GM12878 (cell line): ENCODE data around the gene SIN3A. TPM values are rescaled to one million over a fixed set of nuclear protein-coding genes. Genes with fewer than 3 reads are reported as not detected.

ENCODE experiments used
- BHLHE40 ChIP-seq, 2 experiments: fragments of 450-650 bp in 1 of 2; IDR thresholded peaks; 2 replicates each; pipeline ENCODE4 v1.6.1; 2011 to 2017; ENCODE audit warnings: low read depth in 2 of 2, borderline replicate concordance in 1 of 2, improper control_type of control experiment in 1 of 2, low read length in 1 of 2, mild to moderate bottlenecking in 1 of 2
- CBFB ChIP-seq: IDR thresholded peaks from 2 replicates; pipeline ENCODE4 v1.6.1; 2016; ENCODE audit warnings: antibody characterized with exemption, low read depth
- CHD2 ChIP-seq: IDR thresholded peaks from 2 replicates; pipeline ENCODE4 v1.6.1; 2011; ENCODE audit warnings: low read depth, low read length, improper control_type of control experiment, borderline replicate concordance
- E2F4 ChIP-seq: IDR thresholded peaks from 2 replicates; pipeline ENCODE4 v1.6.1; 2012; ENCODE audit warnings: low read depth, low read length, improper control_type of control experiment
- E4F1 ChIP-seq: fragments of 450-650 bp; IDR thresholded peaks from 2 replicates; pipeline ENCODE4 v1.6.1; 2018; ENCODE audit warnings: borderline replicate concordance, mild to moderate bottlenecking; ENCODE audit not compliant: partially characterized antibody
- EGR1 ChIP-seq, 2 experiments: IDR thresholded peaks; 1 replicate in 1 of 2; 2 replicates in 1 of 2; pipeline ENCODE4 v1.6.1; 2011 to 2012; ENCODE audit warnings: low read depth in 2 of 2, low read length in 2 of 2, borderline replicate concordance in 1 of 2, mild to moderate bottlenecking in 1 of 2, moderate library complexity in 1 of 2
- ELK1 ChIP-seq: IDR thresholded peaks from 2 replicates; pipeline ENCODE4 v1.6.1; 2012; ENCODE audit warnings: low read depth, low read length, improper control_type of control experiment
- EP300 ChIP-seq, 2 experiments: fragments of 150-350 bp in 1 of 2; IDR thresholded peaks; 2 replicates each; pipeline ENCODE4 v1.6.1; 2011 to 2012; ENCODE audit warnings: low read depth in 2 of 2, low read length in 2 of 2, borderline replicate concordance in 1 of 2, improper control_type of control experiment in 1 of 2, inconsistent platforms in 1 of 2; ENCODE audit not compliant: control insufficient read depth in 1 of 2
- FOS ChIP-seq: IDR thresholded peaks from 3 replicates; pipeline ENCODE4 v1.6.1; 2011; ENCODE audit warnings: borderline replicate concordance; ENCODE audit not compliant: insufficient read length; ENCODE audit errors: extremely low read depth
- IRF4 ChIP-seq: IDR thresholded peaks from 2 replicates; pipeline ENCODE4 v1.6.1; 2011; ENCODE audit warnings: low read depth, low read length
- NFYA ChIP-seq: IDR thresholded peaks from 2 replicates; pipeline ENCODE4 v1.6.1; 2011; ENCODE audit warnings: low read depth, mild to moderate bottlenecking, low read length, improper control_type of control experiment, borderline replicate concordance
- NKRF ChIP-seq: fragments of 450-650 bp; conservative IDR thresholded peaks from 2 replicates; pipeline ENCODE4 v1.6.1; 2017; ENCODE audit warnings: mild to moderate bottlenecking, moderate library complexity
- PBX3 ChIP-seq: IDR thresholded peaks from 2 replicates; pipeline ENCODE4 v1.6.1; 2011; ENCODE audit warnings: mild to moderate bottlenecking, low read depth, low read length, moderate library complexity; ENCODE audit not compliant: insufficient replicate concordance
- POLR2A ChIP-seq: IDR thresholded peaks from 2 replicates; pipeline ENCODE4 v1.6.1; 2011; ENCODE audit warnings: low read depth, mild to moderate bottlenecking, low read length
- RELA ChIP-seq: fragments of 450-650 bp; IDR thresholded peaks from 2 replicates; pipeline ENCODE4 v1.8.0; 2014; ENCODE audit warnings: borderline replicate concordance; ENCODE audit not compliant: partially characterized antibody
- RELB ChIP-seq: fragments of 450-650 bp; IDR thresholded peaks from 2 replicates; pipeline ENCODE4 v1.6.1; 2017; ENCODE audit warnings: low read depth, mild to moderate bottlenecking, moderate library complexity
- SIN3A ChIP-seq: IDR thresholded peaks from 2 replicates; pipeline ENCODE4 v1.6.1; 2012; ENCODE audit warnings: low read depth, low read length, improper control_type of control experiment
- YBX1 ChIP-seq: fragments of 450-650 bp; IDR thresholded peaks from 2 replicates; pipeline ENCODE4 v1.6.1; 2016; ENCODE audit warnings: antibody characterized with exemption
- ZBED1 ChIP-seq: IDR thresholded peaks from 2 replicates; pipeline ENCODE4 v1.6.1; 2016; ENCODE audit warnings: borderline replicate concordance
- polyA plus RNA-seq, 11 experiments: library from polyadenylated mRNA; depleted of rRNA in 4 of 11; unstranded in 6 of 11; stranded (reverse) in 5 of 11; fragments of >200 nt; fragmentation: Nextera tagmentation in 4 of 11; fragmentation: Illumina TruSeq in 1 of 11; extraction: Ambion mirVana in 4 of 11; extraction: Trizol in 1 of 11; gene quantifications; 1 replicate in 1 of 11; 2 replicates in 10 of 11; pipeline versions ENCODE4 v1.2.1 to v1.2.3, GENCODE V29; 2011 to 2016; ENCODE audit warnings: inconsistent platforms in 2 of 11, missing spikeins in 2 of 11, low read depth in 1 of 11
- total RNA-seq, 4 experiments: library from RNA; depleted of rRNA in 3 of 4; stranded (reverse); fragments of >200 nt in 3 of 4; fragmentation: Illumina TruSeq in 1 of 4; extraction: Trizol in 1 of 4; gene quantifications; 2 replicates each; pipeline versions ENCODE4 v1.2.1 to v1.2.3, GENCODE V29; 2013 to 2021

Gene SIN3A
- total and polyA plus RNA-seq, 10 of the 15 experiments (the other 5 are each of a cell fraction or from before 2014, with no cell fraction given), result 6.4 to 62.2 (median 29.2) TPM

- no peak for TF ChIP-seq NKRF
- no peak for TF ChIP-seq RELB
- TF ChIP-seq E4F1, result peak; percentile 75
- no peak for TF ChIP-seq EP300 (IDR thresholded peaks at IDR 0.05; ENCODE audit: borderline replicate concordance in 1 of 2, control insufficient read depth in 1 of 2, low read depth in 2 of 2, low read length in 2 of 2)
- no peak for TF ChIP-seq IRF4
- peak; percentile 74 for TF ChIP-seq FOS
- TF ChIP-seq CBFB, result 0 out of 2 replicates have a peak, but pooled peaks have one; percentile 16
- TF ChIP-seq CHD2, result peak; percentile 94
- TF ChIP-seq E2F4, result peak; percentile 64
- TF ChIP-seq POLR2A, result peak; percentile 52; the same call in 1 of the 2 replicates
- peak; percentile 97 for TF ChIP-seq PBX3
- no peak for TF ChIP-seq ZBED1
- TF ChIP-seq EGR1 (IDR thresholded peaks at IDR 0.05; ENCODE audit: borderline replicate concordance in 1 of 2, low read depth in 2 of 2, low read length in 2 of 2), result peak in 1 of 2 experiments; percentile 25; a peak in 2 of 3 replicates
- TF ChIP-seq YBX1, result no peak
- TF ChIP-seq NFYA, result peak; percentile 89
- no peak for TF ChIP-seq RELA
- peak in 1 of 2 experiments; percentile 2; a peak in 1 of 4 replicates for TF ChIP-seq BHLHE40 (IDR thresholded peaks at IDR 0.05; ENCODE audit: borderline replicate concordance in 1 of 2, low read depth in 2 of 2, low read length in 1 of 2)
- peak; percentile 56 for TF ChIP-seq SIN3A
- 0 out of 2 replicates have a peak, but pooled peaks have one; percentile 7 for TF ChIP-seq ELK1
- TF ChIP-seq, all 136 proteins: peak for 26
Observed at GRCh38 chr15:75451674-75452363, at the start of gene SIN3A (continued).
